OCI-LY7 (cell line): ENCODE data around the gene KCNC2. TPM values are rescaled to one million over a fixed set of nuclear protein-coding genes. Genes with fewer than 3 reads are reported as not detected.

ENCODE experiments used
- BruUV-seq: library from RNA; stranded (reverse); fragments of 400-500 nt; replicated peaks from 2 replicates; lab custom pipeline; 2021; lab: Mats Ljungman, UMichigan
- CTCF ChIA-PET: fragments of 300-600 bp; sonication (Branson Sonifier 250); formaldehyde crosslinking; loops from one replicate; lab custom pipeline; 2022; ENCODE audit warnings: antibody characterized with exemption; ENCODE audit not compliant: unreplicated experiment; lab: Charles Lee
- POLR2A ChIA-PET: fragments of 300-600 bp; sonication (Branson Sonifier 250); formaldehyde crosslinking; loops from one replicate; lab custom pipeline; 2022; ENCODE audit warnings: antibody characterized with exemption; lab: Charles Lee
- DNase-seq: peaks from one replicate; pipeline ENCODE4 v3.0.0-alpha.2; 2015; ENCODE audit warnings: low spot score
- H2AFZ ChIP-seq: fragments of 200-600 bp; sonication (generic), shearing (Covaris generic); 2 replicates; pipeline ENCODE4 v1.6.1; 2014; ENCODE audit warnings: mild to moderate bottlenecking, antibody characterized with exemption, low read length, moderate library complexity
- H3K27ac ChIP-seq: fragments of 200-600 bp; sonication (generic); 2 replicates; pipeline ENCODE4 v1.5.1; 2014; ENCODE audit warnings: mixed run types, low read depth, mild to moderate bottlenecking, moderate library complexity, low read length, inconsistent platforms; ENCODE audit not compliant: poor library complexity, severe bottlenecking
- H3K36me3 ChIP-seq: fragments of 200-600 bp; sonication (generic); 2 replicates; pipeline ENCODE4 v1.6.1; 2014; ENCODE audit warnings: mild to moderate bottlenecking, antibody characterized with exemption, low read length, moderate library complexity, mixed read lengths; ENCODE audit not compliant: insufficient read depth
- H3K4me1 ChIP-seq: fragments of 200-600 bp; sonication (generic); 2 replicates; pipeline ENCODE4 v1.5.1; 2014; ENCODE audit warnings: mild to moderate bottlenecking, low read length; ENCODE audit not compliant: insufficient read depth, poor library complexity, severe bottlenecking
- H3K4me2 ChIP-seq: fragments of 200-600 bp; sonication (generic); 2 replicates; pipeline ENCODE4 v1.6.1; 2014; ENCODE audit warnings: mild to moderate bottlenecking, low read length
- H3K4me3 ChIP-seq: fragments of 200-600 bp; sonication (generic); 2 replicates; pipeline ENCODE4 v1.5.1; 2014; ENCODE audit warnings: mild to moderate bottlenecking, low read depth, low read length; ENCODE audit not compliant: poor library complexity, severe bottlenecking
- H3K79me2 ChIP-seq: fragments of 200-600 bp; sonication (generic); 2 replicates; pipeline ENCODE4 v1.6.1; 2016; ENCODE audit warnings: low read depth, mild to moderate bottlenecking, low read length, moderate library complexity, mixed read lengths; ENCODE audit not compliant: insufficient read depth
- H3K9me2 ChIP-seq: fragments of 200-600 bp; sonication (generic); 2 replicates; pipeline ENCODE4 v1.6.1; 2016; ENCODE audit warnings: mild to moderate bottlenecking, low read length, mixed read lengths; ENCODE audit not compliant: insufficient read depth
- H3K9me3 ChIP-seq: fragments of 200-600 bp; sonication (generic); 2 replicates; pipeline ENCODE4 v1.6.1; 2014; ENCODE audit warnings: mild to moderate bottlenecking, mixed run types, low read length, mixed read lengths
- H4K20me1 ChIP-seq: fragments of 200-600 bp; sonication (generic); 2 replicates; pipeline ENCODE4 v1.6.1; 2014; ENCODE audit warnings: mild to moderate bottlenecking, antibody characterized with exemption, low read length, moderate library complexity, mixed read lengths; ENCODE audit not compliant: insufficient read depth
- EZH2phosphoT487 ChIP-seq: fragments of 200-600 bp; sonication (generic); IDR thresholded peaks from 2 replicates; pipeline ENCODE4 v1.6.1; 2018; ENCODE audit warnings: low read depth, borderline replicate concordance, mild to moderate bottlenecking, mixed run types, antibody characterized with exemption, low read length, moderate library complexity, mixed read lengths
- intact Hi-C: fragments of 100-400 bp; cut with micrococcal nuclease; formaldehyde crosslinking; loops from one replicate; pipeline ENCODE4 v1.10.0; 2022; ENCODE audit not compliant: unreplicated experiment
- total RNA-seq, 2 experiments: library from RNA; depleted of rRNA in 1 of 2; stranded (reverse); fragments of >200 nt in 1 of 2; shearing (Covaris generic) in 1 of 2; gene quantifications; 2 replicates each; pipeline ENCODE4 v1.2.3, GENCODE V29; 2014 to 2022
- TF ChIP-seq, protein P1 (sequence below): fragments of 200-600 bp; sonication (generic); conservative IDR thresholded peaks from 2 replicates; pipeline ENCODE4 v1.5.1; 2014; ENCODE audit warnings: mild to moderate bottlenecking, antibody characterized with exemption, low read length, moderate library complexity, mixed read lengths

The KCNC2 gene
- total RNA-seq, 2 experiments from 2014 or later, result not detected

GRCh38 chr12:75007133-75007532 lies 202.5 kb downstream of the KCNC2 start:
- H3K27ac ChIP-seq, result no peak overlapping the region
- H3K4me2 ChIP-seq, result no peak overlapping the region
- ChIA-PET POLR2A (no interaction called here), CTCF (no interaction called here)
- no peak overlapping the region for H3K4me3 ChIP-seq
- no peak overlapping the region for H2AFZ ChIP-seq
- H3K36me3 ChIP-seq, result no peaks in the 10 kb centered on the region
- H4K20me1 ChIP-seq, result no peaks in the 10 kb centered on the region
- no peak for TF ChIP-seq EZH2phosphoT487
- no peaks in the 10 kb centered on the region for H3K9me2 ChIP-seq
- BruUV-seq, result no TSS peak
- H3K4me1 ChIP-seq, result no peaks in the 10 kb centered on the region
- H3K79me2 ChIP-seq, result no peaks in the 10 kb centered on the region
- intact Hi-C loops, result no loop called here
- H3K9me3 ChIP-seq, result no peaks in the 10 kb centered on the region
- DNase-seq, result no peak

GRCh38 chr12:75000120-75000519 lies 209.5 kb downstream of the KCNC2 start:
- H2AFZ ChIP-seq, result no peak overlapping the region
- no peak overlapping the region for H3K4me2 ChIP-seq
- TF ChIP-seq, protein P1, sequence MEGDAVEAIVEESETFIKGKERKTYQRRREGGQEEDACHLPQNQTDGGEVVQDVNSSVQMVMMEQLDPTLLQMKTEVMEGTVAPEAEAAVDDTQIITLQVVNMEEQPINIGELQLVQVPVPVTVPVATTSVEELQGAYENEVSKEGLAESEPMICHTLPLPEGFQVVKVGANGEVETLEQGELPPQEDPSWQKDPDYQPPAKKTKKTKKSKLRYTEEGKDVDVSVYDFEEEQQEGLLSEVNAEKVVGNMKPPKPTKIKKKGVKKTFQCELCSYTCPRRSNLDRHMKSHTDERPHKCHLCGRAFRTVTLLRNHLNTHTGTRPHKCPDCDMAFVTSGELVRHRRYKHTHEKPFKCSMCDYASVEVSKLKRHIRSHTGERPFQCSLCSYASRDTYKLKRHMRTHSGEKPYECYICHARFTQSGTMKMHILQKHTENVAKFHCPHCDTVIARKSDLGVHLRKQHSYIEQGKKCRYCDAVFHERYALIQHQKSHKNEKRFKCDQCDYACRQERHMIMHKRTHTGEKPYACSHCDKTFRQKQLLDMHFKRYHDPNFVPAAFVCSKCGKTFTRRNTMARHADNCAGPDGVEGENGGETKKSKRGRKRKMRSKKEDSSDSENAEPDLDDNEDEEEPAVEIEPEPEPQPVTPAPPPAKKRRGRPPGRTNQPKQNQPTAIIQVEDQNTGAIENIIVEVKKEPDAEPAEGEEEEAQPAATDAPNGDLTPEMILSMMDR, result no peak
- no peak for TF ChIP-seq EZH2phosphoT487
- H4K20me1 ChIP-seq, result no peaks in the 10 kb centered on the region
- CTCF ChIA-PET, result no interaction called here
- H3K79me2 ChIP-seq, result no peaks in the 10 kb centered on the region
- H3K9me3 ChIP-seq, result no peaks in the 10 kb centered on the region
- no peak for DNase-seq
- no peaks in the 10 kb centered on the region for H3K36me3 ChIP-seq
- no peaks in the 10 kb centered on the region for H3K4me1 ChIP-seq
- POLR2A ChIA-PET, result interaction anchor here (0.6 kb wide), 1 partner anchor 118 kb away, joined by 3 read pairs; no protein-coding TSS in a partner anchor
- H3K27ac ChIP-seq, result no peak overlapping the region
- no peak overlapping the region for H3K4me3 ChIP-seq
- intact Hi-C loops, result no loop called here
- no TSS peak for BruUV-seq
- H3K9me2 ChIP-seq, result no peaks in the 10 kb centered on the region

- Histone ChIP-seq H3K4me1 (no peaks in the 10 kb centered on the region), H2AFZ (no peak overlapping the region), H3K9me3 (no peaks in the 10 kb centered on the region), H3K4me3 (no peak overlapping the region), H3K36me3 (no peaks in the 10 kb centered on the region), H4K20me1 (no peaks in the 10 kb centered on the region), H3K79me2 (no peaks in the 10 kb centered on the region), H3K4me2 (no peak overlapping the region), H3K27ac (no peak overlapping the region), H3K9me2 (no peaks in the 10 kb centered on the region)
- ChIA-PET POLR2A (no interaction called here), CTCF (no interaction called here)
- intact Hi-C loops, result no loop called here
- DNase-seq, result no peak
- TF ChIP-seq, protein P1, result no peak
- TF ChIP-seq EZH2phosphoT487, result no peak
- BruUV-seq, result no TSS peak
These were observed 210.2 kb downstream of the KCNC2 start for GRCh38 chr12:74999474-74999873.

Other genes starting within 250 kb of the KCNC2 start
- not detected in 2 replicates for gene CAPS2, start 120.5 kb upstream of the KCNC2 start, total RNA-seq (2014; rRNA removed; shearing (Covaris generic))
- gene CAPS2, start 120.5 kb upstream of the KCNC2 start, total RNA-seq (2022), result not detected in 2 replicates
- gene GLIPR1L1, start 124.8 kb upstream of the KCNC2 start, total RNA-seq (2014; rRNA removed; shearing (Covaris generic)), result not detected in 2 replicates
- not detected in 2 replicates for gene GLIPR1L1, start 124.8 kb upstream of the KCNC2 start, total RNA-seq (2022)
- not detected in 2 replicates for gene GLIPR1L2, start 181.2 kb upstream of the KCNC2 start, total RNA-seq (2014; rRNA removed; shearing (Covaris generic))
- gene GLIPR1L2, start 181.2 kb upstream of the KCNC2 start, total RNA-seq (2022), result not detected in 2 replicates